ENCODE results near the gene GRHPR.

DNA sequence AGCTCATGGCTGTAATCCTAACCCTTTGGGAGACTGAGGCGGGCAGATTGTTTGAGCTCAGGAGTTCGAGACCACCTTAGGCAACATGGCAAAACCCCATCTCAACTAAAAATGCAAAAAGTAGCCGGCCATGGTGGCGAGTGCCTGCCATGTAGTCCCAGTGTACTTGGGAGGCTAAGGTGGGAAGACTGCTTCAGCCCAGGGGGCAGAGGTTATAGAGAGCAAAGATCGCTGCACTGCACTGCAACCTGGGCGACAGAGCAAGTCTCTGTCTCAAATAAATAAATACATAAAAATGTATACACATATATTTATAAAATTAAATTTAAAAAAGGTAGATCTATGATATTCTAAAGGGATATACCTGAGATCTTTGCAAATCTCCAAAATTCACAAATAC, 23.3 kb downstream of the GRHPR start:
- TF ChIP-seq, protein P1, sequence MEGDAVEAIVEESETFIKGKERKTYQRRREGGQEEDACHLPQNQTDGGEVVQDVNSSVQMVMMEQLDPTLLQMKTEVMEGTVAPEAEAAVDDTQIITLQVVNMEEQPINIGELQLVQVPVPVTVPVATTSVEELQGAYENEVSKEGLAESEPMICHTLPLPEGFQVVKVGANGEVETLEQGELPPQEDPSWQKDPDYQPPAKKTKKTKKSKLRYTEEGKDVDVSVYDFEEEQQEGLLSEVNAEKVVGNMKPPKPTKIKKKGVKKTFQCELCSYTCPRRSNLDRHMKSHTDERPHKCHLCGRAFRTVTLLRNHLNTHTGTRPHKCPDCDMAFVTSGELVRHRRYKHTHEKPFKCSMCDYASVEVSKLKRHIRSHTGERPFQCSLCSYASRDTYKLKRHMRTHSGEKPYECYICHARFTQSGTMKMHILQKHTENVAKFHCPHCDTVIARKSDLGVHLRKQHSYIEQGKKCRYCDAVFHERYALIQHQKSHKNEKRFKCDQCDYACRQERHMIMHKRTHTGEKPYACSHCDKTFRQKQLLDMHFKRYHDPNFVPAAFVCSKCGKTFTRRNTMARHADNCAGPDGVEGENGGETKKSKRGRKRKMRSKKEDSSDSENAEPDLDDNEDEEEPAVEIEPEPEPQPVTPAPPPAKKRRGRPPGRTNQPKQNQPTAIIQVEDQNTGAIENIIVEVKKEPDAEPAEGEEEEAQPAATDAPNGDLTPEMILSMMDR (IDR thresholded peaks at IDR 0.05) = no peak
- no peak for TF ChIP-seq POLR2A (IDR thresholded peaks at IDR 0.05)
